HG02943 (cell line): Measurements from ENCODE around the gene TCL1A.
A peak's percentile ranks its signal among the peaks of the same experiment; 100 is the strongest.
"Not testable (repeated sequence)": the region's sequence is repeated elsewhere in the genome, so short reads cannot be mapped to it uniquely, and the experiment has no call there.

ENCODE experiments used
- ATAC-seq: cut with Tn5 transposase; IDR thresholded peaks from one replicate; pipeline ENCODE4 v1.9.1; 2021; ENCODE audit warnings: mild to moderate bottlenecking, low read depth, moderate library complexity; ENCODE audit not compliant: unreplicated experiment

TCL1A gene

DNA sequence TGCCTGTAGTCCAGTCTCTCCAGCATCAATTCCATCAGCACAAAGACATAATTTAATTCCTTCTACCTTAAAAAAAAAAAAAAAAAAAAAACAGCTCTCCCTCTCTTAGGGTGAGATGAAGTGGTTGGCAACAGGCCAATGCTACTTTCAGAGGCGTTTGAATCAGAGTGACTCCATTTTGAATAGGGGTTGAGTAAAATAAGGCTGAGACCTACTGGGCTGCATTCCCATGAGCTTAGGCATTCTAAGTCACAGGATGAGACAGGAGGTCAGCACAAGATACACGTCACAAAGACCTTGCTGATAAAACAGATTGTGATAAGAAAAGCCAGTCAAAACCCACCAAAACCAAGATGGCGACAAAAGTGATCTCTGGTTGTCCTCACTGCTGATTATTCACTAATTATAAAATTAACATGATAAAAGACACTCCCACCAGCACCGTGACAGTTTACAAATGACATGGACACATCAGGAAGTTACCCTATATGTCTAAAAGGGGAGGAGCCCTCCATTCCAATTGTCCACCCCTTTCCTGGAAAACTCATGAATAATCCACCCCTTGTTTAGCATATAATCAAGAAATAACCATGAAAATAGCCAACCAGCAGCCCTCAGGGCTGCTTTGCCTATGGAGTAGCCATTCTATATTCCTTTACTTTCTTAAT lies 34.6 kb downstream of the TCL1A start:
- ATAC-seq = no peak

GRCh38 chr14:95677179-95677835 lies 36.6 kb downstream of the TCL1A start:
- no peak for ATAC-seq

GRCh38 chr14:95675486-95675885 lies 38.4 kb downstream of the TCL1A start:
- ATAC-seq = no peak

DNA sequence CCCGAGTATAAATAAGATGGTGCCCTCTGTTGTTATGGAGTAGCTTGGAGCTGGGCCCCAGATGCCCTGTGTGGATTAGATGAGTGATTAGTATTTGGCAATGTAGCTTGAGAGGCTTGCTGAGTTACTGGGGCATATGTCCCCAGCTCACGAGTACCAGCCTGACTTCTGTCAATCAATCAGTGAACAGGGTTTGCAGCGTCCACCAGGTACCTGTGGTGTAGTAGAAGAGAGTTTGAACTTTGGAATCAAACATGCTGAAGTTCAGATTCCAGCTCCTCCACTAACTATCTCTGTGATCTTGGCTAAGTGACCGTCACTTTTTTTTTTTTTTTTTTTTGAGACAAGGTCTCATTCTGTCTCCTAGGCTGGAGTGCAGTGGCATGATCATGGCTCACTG lies 39.3 kb downstream of the TCL1A start:
- no peak for ATAC-seq

GRCh38 chr14:95668235-95668772 lies 45.6 kb downstream of the TCL1A start:
- ATAC-seq = peak; percentile 28

- ATAC-seq = no peak
Observed at GRCh38 chr14:95667249-95667693, 46.7 kb downstream of the TCL1A start.

GRCh38 chr14:95666450-95666849 lies 47.5 kb downstream of the TCL1A start:
- ATAC-seq = no peak

DNA sequence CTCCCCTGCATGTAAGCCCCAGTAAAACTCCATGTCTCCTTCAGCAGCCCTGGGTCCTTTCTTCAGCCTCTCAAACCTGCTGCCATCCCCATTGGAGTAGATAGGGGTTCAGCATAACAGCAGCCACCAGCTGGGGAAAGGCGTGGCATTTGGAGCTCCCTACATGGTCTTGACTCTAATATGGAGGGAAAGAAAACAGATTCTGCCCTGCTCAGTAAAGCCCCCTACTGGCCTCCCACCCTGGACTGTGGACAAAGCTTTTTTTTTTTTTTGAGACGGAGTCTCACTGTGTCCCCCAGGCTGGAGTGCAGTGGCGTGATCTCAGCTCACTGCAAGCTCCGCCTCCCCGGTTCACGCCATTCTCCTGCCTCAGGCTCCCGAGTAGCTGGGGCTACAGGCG lies 48.4 kb downstream of the TCL1A start:
- not testable (repeated sequence) for ATAC-seq

DNA sequence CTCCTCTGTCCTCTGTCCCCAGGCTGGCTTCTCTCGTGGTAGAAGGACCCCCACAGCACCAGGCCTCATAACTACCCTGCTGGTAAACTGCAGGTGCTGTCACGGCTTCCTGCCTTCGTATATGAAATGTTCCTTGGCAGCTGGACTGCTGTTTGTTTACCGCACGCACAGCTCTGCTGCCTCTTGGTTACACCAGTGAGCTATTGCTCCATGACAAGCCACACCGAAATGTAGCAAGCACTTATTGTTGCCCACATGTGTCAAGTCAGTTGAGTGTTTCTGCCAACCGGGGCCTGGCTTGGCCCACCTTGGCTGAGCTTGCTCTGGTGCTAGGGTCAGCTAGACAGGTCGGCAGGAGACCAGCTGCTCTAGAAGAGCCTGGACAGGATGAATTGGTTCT lies 49.4 kb downstream of the TCL1A start:
- ATAC-seq = no peak

DNA sequence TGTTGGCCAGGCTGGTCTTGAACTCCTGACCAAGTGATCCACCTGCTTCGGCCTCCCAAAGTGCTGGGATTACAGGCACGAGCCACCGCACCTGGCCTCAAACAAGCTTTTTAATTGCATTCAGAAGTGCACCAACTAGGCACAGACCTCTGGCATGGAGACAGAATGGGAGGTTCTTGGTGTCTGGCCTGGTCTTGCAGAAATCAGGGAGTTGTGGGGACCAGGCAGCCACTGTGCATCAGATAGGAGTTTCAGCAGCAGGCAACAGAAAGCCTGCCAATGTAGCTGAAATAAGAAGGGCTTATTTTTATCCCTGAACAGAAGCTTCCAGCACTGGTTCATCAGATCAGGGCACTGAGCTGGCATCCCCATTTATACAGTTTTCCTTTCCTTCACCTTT lies 49.9 kb downstream of the TCL1A start:
- ATAC-seq = no peak

- ATAC-seq = peak; percentile 31
Observed at GRCh38 chr14:95663226-95663797, 50.6 kb downstream of the TCL1A start.

- ATAC-seq = peak; percentile 17
Observed at GRCh38 chr14:95662376-95663186, 51.3 kb downstream of the TCL1A start.

DNA sequence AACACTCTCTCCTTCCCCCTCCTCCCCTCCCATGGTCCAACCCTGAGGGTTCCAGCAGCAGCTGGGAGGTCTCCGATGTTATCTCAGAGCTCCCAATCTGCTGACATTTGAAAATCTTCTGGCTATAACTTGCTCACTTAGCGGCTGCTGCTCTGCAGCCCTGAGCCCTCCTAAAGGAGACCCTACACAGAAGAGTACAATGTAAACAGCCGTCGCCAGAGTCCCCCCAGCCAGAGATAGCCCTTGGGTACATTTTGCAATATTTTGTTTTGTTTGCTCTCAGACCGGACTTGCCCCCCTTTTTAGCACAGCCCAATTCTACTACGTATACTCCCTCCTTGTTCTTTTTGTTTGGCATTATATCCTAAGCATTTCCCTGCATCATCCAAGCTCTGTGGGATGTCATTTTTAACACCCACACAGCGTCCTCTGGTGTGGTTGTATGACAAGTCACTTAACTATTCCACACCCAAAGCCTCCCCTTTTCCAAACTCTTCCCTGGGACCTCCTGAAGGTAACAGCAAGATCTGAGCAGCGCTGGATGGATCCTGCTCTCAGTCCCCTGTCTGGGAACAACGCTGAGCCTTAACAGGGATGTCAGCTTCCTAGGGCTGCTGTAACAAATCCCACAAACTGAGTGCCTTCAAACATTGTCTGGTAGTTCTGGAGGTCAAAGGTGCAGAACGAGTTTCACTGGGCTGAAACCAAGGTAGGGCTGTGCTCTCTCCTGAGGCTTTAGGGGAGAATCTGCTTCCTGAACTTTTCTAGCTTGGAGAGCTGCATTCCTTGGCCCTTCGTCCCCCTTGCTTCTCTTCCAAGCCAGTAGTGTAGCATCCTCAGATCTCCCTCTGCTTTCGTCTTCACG lies 53.0 kb downstream of the TCL1A start:
- no peak for ATAC-seq

GRCh38 chr14:95659990-95660385 lies 53.9 kb downstream of the TCL1A start:
- ATAC-seq = no peak
